Endothelial cell of umbilical vein (primary cell): ENCODE results near the gene DPYD.

ENCODE experiments used
- GATA2 ChIP-seq: IDR thresholded peaks from 2 replicates; pipeline ENCODE4 v1.7.0; 2011; ENCODE audit warnings: low read depth, mild to moderate bottlenecking, moderate library complexity, mixed read lengths, low read length; ENCODE audit not compliant: insufficient read length, insufficient read depth
- MYC ChIP-seq: IDR thresholded peaks from one replicate; pipeline ENCODE4 v1.6.1; 2011; ENCODE audit warnings: mild to moderate bottlenecking, low read depth, low read length
- POLR2A ChIP-seq: IDR thresholded peaks from 2 replicates; pipeline ENCODE4 v1.6.1; 2012; ENCODE audit warnings: low read depth, mild to moderate bottlenecking, control low read depth, low read length
- POLR2AphosphoS5 ChIP-seq: IDR thresholded peaks from 2 replicates; pipeline ENCODE4 v1.6.1; 2012; ENCODE audit warnings: low read depth, mild to moderate bottlenecking, control low read depth, low read length, moderate library complexity; ENCODE audit not compliant: insufficient read depth
- TF ChIP-seq, protein P1 (sequence below), 2 donors: IDR thresholded peaks; 1 replicate in 1 of 2; 2 replicates in 1 of 2; pipeline ENCODE4 v1.5.1; 2011; ENCODE audit warnings: low read length in 2 of 2, mild to moderate bottlenecking in 2 of 2, moderate library complexity in 2 of 2, control low read depth in 1 of 2, inconsistent platforms in 1 of 2, low read depth in 1 of 2; ENCODE audit not compliant: insufficient read depth in 1 of 2; ENCODE audit errors: extremely low read depth in 1 of 2
- TF ChIP-seq, protein P2 (sequence below): IDR thresholded peaks from 2 replicates; pipeline ENCODE4 v1.6.1; 2011; ENCODE audit not compliant: insufficient read depth, insufficient read length

DNA sequence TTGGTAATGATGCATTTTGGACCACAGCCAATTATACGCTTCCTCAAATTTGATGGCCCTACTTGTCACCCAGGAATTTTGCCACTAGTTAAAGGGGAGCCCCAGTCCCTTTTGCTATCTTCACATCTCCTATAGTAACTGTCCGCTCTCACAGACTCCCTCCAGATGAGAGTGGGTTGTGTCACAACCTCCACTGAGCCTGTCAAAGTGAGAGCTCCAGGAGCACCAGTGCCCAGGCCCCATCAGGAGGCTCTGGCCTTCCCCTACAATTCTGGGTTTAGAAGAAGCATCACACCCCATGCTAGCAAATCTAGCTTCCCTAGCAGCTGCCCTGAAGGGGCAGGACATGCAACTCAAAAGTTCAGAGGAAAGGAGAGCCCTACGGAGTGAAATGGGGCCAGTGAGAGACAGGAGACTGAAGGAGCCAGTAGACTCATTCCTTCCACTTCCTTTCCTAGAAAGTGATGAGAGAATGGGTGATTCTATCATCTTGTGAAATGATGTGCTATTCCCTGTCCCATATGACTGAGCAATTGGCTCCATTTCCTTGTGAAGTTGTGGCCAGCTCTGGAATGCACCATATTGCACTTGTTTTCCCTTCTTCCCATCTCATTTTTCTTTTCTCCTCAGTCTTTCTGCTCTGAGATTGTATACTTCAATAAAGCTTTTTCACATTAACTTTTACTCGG is 541.3 kb downstream of the DPYD start:
- no peak for TF ChIP-seq POLR2AphosphoS5
- TF ChIP-seq, protein P1, sequence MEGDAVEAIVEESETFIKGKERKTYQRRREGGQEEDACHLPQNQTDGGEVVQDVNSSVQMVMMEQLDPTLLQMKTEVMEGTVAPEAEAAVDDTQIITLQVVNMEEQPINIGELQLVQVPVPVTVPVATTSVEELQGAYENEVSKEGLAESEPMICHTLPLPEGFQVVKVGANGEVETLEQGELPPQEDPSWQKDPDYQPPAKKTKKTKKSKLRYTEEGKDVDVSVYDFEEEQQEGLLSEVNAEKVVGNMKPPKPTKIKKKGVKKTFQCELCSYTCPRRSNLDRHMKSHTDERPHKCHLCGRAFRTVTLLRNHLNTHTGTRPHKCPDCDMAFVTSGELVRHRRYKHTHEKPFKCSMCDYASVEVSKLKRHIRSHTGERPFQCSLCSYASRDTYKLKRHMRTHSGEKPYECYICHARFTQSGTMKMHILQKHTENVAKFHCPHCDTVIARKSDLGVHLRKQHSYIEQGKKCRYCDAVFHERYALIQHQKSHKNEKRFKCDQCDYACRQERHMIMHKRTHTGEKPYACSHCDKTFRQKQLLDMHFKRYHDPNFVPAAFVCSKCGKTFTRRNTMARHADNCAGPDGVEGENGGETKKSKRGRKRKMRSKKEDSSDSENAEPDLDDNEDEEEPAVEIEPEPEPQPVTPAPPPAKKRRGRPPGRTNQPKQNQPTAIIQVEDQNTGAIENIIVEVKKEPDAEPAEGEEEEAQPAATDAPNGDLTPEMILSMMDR (IDR thresholded peaks at IDR 0.05; ENCODE audit: extremely low read depth in 1 of 2, insufficient read depth in 1 of 2, low read depth in 1 of 2, low read length in 2 of 2), result no peak
- no peak for TF ChIP-seq POLR2A
- TF ChIP-seq, protein P2, sequence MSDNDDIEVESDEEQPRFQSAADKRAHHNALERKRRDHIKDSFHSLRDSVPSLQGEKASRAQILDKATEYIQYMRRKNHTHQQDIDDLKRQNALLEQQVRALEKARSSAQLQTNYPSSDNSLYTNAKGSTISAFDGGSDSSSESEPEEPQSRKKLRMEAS, result no peak
- TF ChIP-seq GATA2, result no peak
- TF ChIP-seq MYC, result no peak
